Right lobe of liver (tissue), 6 donors: Measurements from ENCODE around the gene CD1E. TPM values are rescaled to one million over a fixed set of nuclear protein-coding genes. Genes with fewer than 3 reads are reported as not detected.
"Not testable (repeated sequence)": the region's sequence is repeated elsewhere in the genome, so short reads cannot be mapped to it uniquely, and the experiment has no call there.

Experiments used
- ATAC-seq, 4 donors: fragments of 200-7000 bp; cut with Tn5 transposase; one replicate each; pipeline ENCODE4 v1.9.1; 2020; ENCODE audit warnings: mild to moderate bottlenecking in 4 of 4, moderate library complexity in 4 of 4
- DNase-seq, 3 donors: peaks; one replicate each; pipeline ENCODE4 v3.0.0-alpha.2; 2020
- H3K27ac ChIP-seq, 3 donors: fragments of 200-600 bp; one replicate each; pipeline ENCODE4 v1.8.0; 2022
- H3K27me3 ChIP-seq, 2 donors: fragments of 200-600 bp; one replicate each; pipeline ENCODE4 v1.8.0; 2022
- H3K36me3 ChIP-seq, 4 donors: fragments of 200-600 bp; sonication (generic) in 1 of 4; one replicate each; pipeline versions ENCODE4 v1.5.1 to v1.8.0; 2017 to 2022; ENCODE audit warnings: control low read depth in 1 of 4
- H3K4me1 ChIP-seq, 4 donors: fragments of 200-600 bp; sonication (generic) in 1 of 4; one replicate each; pipeline versions ENCODE4 v1.5.1 to v1.8.0; 2017 to 2022; ENCODE audit warnings: control low read depth in 1 of 4
- H3K4me3 ChIP-seq, 3 donors: fragments of 200-600 bp; one replicate each; pipeline ENCODE4 v1.8.0; 2022
- H3K9me3 ChIP-seq, 4 donors: fragments of 200-600 bp; sonication (generic) in 1 of 4; one replicate each; pipeline versions ENCODE4 v1.5.1 to v1.8.0; 2017 to 2022; ENCODE audit warnings: control low read depth in 1 of 4
- CTCF ChIP-seq, 4 donors: fragments of 200-600 bp in 3 of 4; fragments of 450-650 bp in 1 of 4; IDR thresholded peaks; one replicate each; pipeline versions ENCODE4 v1.5.1 to v1.8.0; 2016 to 2022; ENCODE audit warnings: antibody characterized with exemption in 4 of 4, mild to moderate bottlenecking in 2 of 4
- POLR2A ChIP-seq: fragments of 450-650 bp; IDR thresholded peaks from one replicate; pipeline ENCODE4 v1.6.1; 2017; ENCODE audit warnings: antibody characterized with exemption, mild to moderate bottlenecking
- WGBS: methylation state at CpG from one replicate; pipeline ENCODE4 v1.1.6; 2018; ENCODE audit warnings: low coverage, low lambda C conversion rate; ENCODE audit not compliant: insufficient coverage; ENCODE audit errors: missing lambda C conversion rate; 5-methylcytosine and 5-hydroxymethylcytosine counted together
- intact Hi-C, 2 donors: fragments of 100-400 bp; cut with DNase I; formaldehyde crosslinking; loops; one replicate each; pipeline versions ENCODE4 v1.11.2 to v1.14.1; 2022
- total RNA-seq, 6 experiments: library from RNA; depleted of rRNA in 2 of 6; stranded (reverse); fragments of >200 nt in 2 of 6; fragmentation: NEBNext Ultra II Directional in 3 of 6; extraction: Animal tissue kit (Norgen Biotek cat#: 25700) in 3 of 6; gene quantifications; one replicate each; pipeline versions ENCODE4 v1.1.0 to v1.2.4, GENCODE V29; 2016 to 2023
- donor health status: DM: no; HTN: yes; CAD: no.
- donor health status: DM: no; HTN: no; CAD: no.
- donor health status: DM: no; HTN: no; CAD: no.
- donor health status: DM: no; HTN: yes; CAD: no.
- donor health status: DM: no; HTN: yes; CAD: no.

CD1E gene
- total RNA-seq, 6 experiments from 2014 or later: 0.58 TPM; not detected in 5

- Histone ChIP-seq H3K27ac (no peak overlapping the region), H3K4me3 (no peak overlapping the region), H3K27me3 (no peaks in the 10 kb centered on the region), H3K36me3 (no peaks in the 10 kb centered on the region), H3K9me3 (no peaks in the 10 kb centered on the region), H3K4me1 (no peaks in the 10 kb centered on the region)
- WGBS: 19% methylated on average over 2 of the region's 2 CpGs
- intact Hi-C loops: no loop called here
- TF ChIP-seq POLR2A: no peak
- TF ChIP-seq CTCF (IDR thresholded peaks at IDR 0.05): no peak
- DNase-seq (no peak), ATAC-seq (no peak)
Measured at GRCh38 chr1:158334526-158335212, 19.0 kb upstream of the CD1E start.

GRCh38 chr1:158335213-158335532 lies 18.5 kb upstream of the CD1E start:
- Histone ChIP-seq H3K9me3 (no peaks in the 10 kb centered on the region), H3K4me3 (no peak overlapping the region), H3K27me3 (no peaks in the 10 kb centered on the region), H3K36me3 (no peaks in the 10 kb centered on the region), H3K4me1 (no peaks in the 10 kb centered on the region), H3K27ac (no peak overlapping the region)
- DNase-seq (no peak), ATAC-seq (no peak)
- TF ChIP-seq POLR2A: no peak
- TF ChIP-seq CTCF (IDR thresholded peaks at IDR 0.05): no peak
- intact Hi-C loops: no loop called here

GRCh38 chr1:158336413-158336812 lies 17.3 kb upstream of the CD1E start:
- not testable (repeated sequence) for DNase-seq, ATAC-seq
- WGBS: 33% methylated on average over 2 of the region's 7 CpGs

GRCh38 chr1:158348946-158349345 lies 4.7 kb upstream of the CD1E start:
- H3K27ac ChIP-seq, H3K4me1 ChIP-seq, H3K4me3 ChIP-seq, H3K27me3 ChIP-seq, intact Hi-C loops, DNase-seq, H3K36me3 ChIP-seq, ATAC-seq, H3K9me3 ChIP-seq: not testable (repeated sequence)
- 81% methylated on average over 3 of the region's 24 CpGs for WGBS

More at GRCh38 chr1:158336413-158336812, 17.3 kb upstream of the CD1E start:
- H3K4me3 ChIP-seq, H3K9me3 ChIP-seq, intact Hi-C loops, H3K4me1 ChIP-seq, H3K27me3 ChIP-seq, H3K27ac ChIP-seq, H3K36me3 ChIP-seq: not testable (repeated sequence)

- no peak for TF ChIP-seq POLR2A
- ATAC-seq (peak in 1 of 4 donors; percentile 26), DNase-seq (no peak)
- Histone ChIP-seq H3K27ac (no peak overlapping the region), H3K4me3 (no peak overlapping the region), H3K9me3 (no peaks in the 10 kb centered on the region), H3K27me3 (no peaks in the 10 kb centered on the region), H3K36me3 (no peaks in the 10 kb centered on the region), H3K4me1 (no peaks in the 10 kb centered on the region)
- intact Hi-C loops: no loop called here
- 38% methylated on average over 2 of the region's 2 CpGs for WGBS
Measured at GRCh38 chr1:158354255-158354654, 561 bp downstream of the CD1E start.

- H3K4me3 ChIP-seq: no peak overlapping the region
- no peaks in the 10 kb centered on the region for H3K27me3 ChIP-seq
- H3K36me3 ChIP-seq: no peaks in the 10 kb centered on the region
- WGBS: 67% methylated on average over 9 of the region's 10 CpGs
- no peaks in the 10 kb centered on the region for H3K4me1 ChIP-seq
- TF ChIP-seq CTCF (IDR thresholded peaks at IDR 0.05): no peak
- no peak for TF ChIP-seq POLR2A
- H3K27ac ChIP-seq: no peak overlapping the region
- intact Hi-C loops: no loop called here
- ATAC-seq (peak in 1 of 4 donors; percentile 22), DNase-seq (no peak)
- H3K9me3 ChIP-seq: no peaks in the 10 kb centered on the region
Measured at GRCh38 chr1:158355773-158356285, 2.1 kb downstream of the CD1E start.
